ENCODE results near the gene DNAJB12.
"Not testable (repeated sequence)": the region's sequence is repeated elsewhere in the genome, so short reads cannot be mapped to it uniquely, and the experiment has no call there.

Gene DNAJB12

DNA sequence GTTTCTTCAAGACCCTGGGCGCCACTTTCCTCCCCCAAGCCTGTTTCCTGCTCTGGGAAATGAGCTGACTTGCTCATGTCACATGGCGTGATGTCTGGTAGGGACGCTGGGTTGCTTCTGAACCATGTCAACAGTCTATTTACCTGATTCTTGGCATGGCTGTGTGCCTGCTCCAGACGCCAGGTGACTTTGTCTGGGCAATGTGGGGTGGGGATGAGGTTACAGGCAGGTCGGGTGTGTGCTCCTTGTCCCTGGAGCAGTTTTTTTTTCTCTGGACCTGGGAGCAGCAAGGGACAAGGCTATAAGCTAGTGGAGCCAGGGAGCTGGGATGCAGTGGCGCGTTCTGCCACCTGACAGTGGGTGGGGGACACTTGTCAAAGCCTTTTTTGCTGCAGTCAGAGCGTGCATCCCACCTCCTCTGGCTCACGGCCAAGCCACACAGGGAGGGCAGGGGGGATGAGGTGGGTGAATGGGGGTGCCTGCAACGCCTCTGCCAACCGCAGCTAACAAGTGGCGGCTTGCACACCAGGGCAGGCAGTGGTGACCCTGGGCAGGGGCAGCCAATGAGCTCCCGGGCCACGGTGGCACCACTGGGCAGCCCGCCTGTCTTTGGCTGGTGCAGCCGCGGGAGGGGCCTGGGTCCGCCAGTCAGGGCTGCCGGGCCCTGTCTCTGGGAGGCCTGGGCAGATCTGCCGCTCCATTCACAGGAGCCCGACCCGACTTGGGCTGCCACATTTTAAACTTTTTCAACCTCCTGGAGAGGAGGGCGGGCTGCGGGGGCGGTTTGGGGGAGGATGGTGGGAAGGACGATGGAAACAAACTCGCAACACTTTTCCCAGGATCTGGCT, 22.9 kb downstream of the DNAJB12 start:
- peak; percentile 31 for DNase-seq (ENCODE audit: low read depth)

- no peak for DNase-seq (ENCODE audit: low read depth)
These were observed 24.7 kb downstream of the DNAJB12 start for GRCh38 chr10:72330069-72330426.

DNA sequence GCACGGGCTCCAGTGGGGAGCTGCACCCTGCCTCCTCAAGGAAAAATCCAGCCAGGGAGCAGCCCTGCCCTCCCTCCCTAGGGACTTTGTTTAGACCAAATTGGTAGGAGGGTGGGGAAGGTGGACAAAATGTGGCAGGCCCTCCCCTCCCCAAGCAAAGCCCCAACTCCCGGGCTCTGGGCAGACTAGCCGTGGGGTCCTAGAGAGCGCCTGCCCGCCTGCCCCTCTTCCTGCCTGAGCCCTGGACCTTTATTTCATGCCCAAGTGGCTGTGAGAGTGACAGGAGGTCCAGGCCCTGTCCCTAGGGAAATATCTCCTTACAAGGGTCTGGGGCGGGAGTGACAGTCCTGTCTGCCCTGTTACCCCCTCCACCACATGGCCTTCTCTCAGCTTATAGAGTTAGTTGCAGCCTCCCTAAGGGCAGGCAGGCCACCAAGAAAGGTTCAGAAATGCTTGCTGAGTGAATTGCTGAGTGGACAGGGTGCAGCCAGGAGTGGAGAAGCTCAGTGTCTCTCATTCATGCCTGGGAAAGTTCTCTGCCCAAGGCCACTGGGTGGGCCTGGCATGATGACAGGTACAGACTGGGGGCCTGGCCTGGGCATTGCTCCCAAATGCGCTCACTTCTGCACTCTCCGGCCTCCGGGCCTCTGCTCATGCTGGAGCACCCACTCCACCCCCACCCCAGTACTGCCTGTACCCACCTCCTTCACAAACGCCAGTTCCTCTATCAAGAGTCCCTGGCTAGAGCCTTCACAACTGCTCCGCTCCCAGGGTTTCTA, 25.2 kb downstream of the DNAJB12 start:
- no peak for DNase-seq (ENCODE audit: low read depth)

- DNase-seq (ENCODE audit: low read depth): no peak
These were observed 25.9 kb downstream of the DNAJB12 start for GRCh38 chr10:72328829-72329204.

- no peak for DNase-seq (ENCODE audit: low read depth)
These were observed 26.5 kb downstream of the DNAJB12 start for GRCh38 chr10:72328045-72328828.

DNA sequence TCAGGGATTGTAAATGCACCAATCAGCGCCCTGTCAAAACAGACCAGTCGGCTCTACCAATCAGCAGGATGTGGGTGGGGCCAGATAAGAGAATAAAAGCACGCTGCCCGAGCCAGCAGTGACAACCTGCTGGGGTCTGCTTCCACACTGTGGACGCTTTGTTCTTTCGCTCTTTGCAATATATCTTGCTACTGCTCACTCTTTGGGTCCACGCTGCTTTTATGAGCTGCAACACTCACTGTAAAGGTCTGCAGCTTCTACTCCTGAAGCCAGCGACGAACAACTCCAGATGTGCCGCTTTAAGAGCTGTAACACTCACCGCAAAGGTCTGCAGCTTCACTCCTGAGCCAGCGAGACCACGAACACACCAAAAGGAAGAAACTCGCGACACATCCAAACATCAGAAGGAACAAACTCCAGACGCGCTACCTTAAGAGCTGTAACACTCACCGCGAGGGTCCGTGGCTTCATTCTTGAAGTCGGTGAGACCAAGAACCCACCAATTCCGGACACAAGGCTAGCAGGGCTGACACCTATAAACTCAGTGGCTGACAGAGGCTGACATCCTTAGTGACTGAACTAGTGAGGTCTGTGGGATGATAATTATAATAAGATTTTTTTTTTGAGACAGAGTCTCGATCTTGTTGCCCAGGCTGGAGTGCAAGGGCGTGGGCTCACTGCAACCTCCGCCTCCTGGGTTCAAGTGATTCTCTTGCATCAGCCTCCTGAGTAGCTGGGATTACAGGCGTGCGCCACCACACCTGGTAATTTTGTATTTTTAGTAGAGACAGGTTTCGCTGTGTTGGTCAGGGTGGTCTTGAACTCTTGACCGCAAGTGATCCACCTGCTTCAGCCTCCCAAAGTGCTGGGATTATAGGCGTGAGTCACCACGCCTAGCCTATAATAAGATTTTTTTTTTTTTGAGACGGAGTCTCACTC, 27.8 kb downstream of the DNAJB12 start:
- DNase-seq (ENCODE audit: low read depth): not testable (repeated sequence)

DNA sequence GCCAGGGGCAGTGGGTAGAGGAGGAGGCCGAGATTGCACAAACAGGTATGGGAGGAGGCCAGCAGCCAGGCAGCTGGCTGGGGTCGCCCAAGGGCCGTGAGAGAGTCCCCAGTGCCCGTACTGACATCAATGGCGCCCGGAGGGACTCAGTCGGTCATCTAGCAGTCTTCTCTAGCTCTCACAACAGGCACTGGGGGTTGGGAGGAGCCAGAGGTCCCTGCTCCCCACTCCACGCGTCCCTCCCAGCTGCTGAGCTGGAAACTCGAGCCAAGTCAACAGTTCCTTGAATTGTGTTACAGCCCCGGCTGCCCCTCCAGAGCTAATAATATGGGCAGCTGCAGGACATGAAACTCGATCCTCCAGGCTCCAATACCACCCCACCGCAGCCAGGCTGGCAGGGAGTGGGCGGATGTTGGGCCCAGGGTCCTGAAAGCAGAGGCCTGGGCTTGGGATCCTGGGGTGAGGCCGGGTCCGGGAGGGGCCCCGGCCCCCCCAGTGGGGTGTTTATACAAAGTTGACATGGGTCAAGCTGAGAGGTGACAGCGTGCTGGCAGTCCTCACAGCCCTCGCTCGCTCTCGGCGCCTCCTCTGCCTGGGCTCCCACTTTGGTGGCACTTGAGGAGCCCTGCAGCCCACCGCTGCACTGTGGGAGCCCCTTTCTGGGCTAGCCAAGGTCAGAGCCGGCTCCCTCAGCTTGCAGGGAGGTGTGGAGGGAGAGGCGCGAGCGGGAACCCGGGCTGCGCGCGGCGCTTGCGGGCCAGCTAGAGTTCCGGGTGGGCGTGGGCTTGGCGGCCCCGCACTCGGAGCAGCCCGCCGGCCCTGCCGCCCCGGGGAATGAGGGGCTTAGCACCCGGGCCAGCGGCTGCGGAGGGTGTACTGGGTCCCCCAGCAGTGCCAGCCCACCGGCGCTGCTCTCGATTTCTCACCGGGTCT, 29.2 kb downstream of the DNAJB12 start:
- not testable (repeated sequence) for DNase-seq (ENCODE audit: low read depth)

DNA sequence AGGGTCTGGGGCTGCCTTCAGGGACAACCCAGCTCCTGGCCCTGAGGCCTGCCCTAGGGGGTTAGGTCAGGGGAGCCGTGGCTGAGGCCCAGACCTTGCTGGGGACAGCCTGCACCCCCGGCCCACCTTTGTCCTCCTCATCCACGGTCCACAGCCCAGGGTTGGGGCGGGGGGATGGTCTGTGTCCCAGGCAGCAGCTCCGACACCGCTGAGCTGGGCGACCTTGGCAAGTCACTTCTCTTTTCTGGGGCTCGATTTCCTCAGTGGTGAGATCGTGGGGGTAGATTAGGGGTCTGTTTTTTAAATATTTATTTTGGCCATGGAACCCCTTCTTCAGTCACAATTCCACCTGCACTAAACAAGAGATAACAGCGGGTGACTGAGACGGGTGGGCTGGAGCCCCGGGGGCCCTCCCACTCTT, 30.9 kb downstream of the DNAJB12 start:
- DNase-seq (ENCODE audit: low read depth): no peak

GRCh38 chr10:72323108-72323749, 31.5 kb downstream of the DNAJB12 start:
- DNase-seq (ENCODE audit: low read depth): no peak

DNA sequence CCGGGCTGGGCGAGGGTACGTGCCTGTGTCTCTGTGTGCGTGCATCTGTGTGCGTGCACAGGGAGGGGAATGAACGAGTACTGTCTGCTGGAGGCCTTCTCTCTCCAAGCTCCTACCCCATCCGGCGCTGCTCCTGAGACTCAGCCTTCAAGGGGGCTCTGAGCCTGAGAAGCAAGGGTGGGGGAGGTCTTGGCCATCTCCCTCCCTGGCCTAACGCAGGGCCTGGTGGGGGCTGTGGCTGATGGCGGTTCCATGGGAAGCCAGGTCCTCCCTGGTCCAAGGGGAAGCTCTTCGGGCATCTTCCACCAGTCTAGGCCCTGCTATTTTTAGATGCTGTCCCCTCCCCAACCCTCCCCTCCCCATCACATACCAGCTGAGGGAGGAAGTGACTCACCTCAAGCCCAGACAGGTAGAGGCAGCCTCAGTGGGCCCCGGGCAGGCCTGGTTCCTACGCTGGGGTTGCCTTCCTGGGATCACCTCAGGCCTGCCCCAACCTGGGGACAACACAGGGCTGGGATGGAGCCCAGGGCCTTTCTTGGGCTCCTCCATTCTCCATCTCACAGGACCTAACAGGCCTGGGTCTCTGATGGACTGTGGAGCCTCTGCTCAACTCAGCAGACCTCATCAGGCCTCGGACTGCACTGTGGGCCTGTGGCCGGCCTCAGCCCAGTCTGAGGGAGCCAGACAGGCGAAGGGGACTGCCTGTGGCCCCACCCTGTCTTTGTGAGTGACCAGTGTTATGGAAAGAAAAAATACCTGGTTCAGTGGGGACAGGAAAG, 32.2 kb downstream of the DNAJB12 start:
- no peak for DNase-seq (ENCODE audit: low read depth)

DNA sequence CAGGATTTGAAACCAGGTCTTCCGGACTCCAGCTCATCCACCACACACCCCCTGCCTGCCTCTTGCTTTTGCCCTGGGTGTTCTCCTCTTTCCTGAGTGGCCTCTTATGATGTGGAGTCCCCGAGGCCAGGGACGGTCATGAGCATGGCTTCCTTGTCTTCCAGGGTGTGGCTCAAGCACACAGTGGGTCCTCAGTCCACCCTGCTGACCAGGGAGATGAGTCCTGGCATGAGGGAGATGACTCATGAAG, 32.8 kb downstream of the DNAJB12 start:
- no peak for DNase-seq (ENCODE audit: low read depth)

- DNase-seq (ENCODE audit: low read depth): no peak
These were observed 33.3 kb downstream of the DNAJB12 start for GRCh38 chr10:72321248-72322029.

DNA sequence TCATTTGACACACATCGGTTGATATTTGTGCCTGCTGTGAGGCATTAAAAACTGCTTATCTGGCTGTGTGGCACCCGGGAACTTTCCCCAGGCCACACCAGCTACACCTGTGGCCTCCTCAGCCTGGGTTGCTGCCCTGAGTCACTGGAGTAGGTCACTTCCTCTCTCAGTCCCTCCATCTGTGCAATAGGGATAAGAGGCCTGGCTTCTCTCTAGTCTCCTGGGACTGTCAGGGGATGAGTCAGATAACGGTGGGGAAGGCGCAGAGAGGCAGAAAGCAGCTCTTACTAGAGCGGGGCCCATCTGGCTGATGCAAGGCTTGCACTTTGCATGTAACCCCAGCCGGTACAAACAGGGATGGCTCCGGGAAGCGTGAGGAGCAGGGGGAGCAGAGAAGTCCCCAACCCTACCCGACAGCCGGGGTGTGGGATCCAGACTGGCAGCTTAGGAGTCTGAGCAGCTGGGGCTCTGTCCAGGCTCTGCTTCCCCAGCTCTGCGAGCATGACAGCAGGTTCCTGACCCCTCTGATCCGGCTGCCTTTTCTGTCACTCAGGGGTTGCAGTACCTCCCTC, 34.0 kb downstream of the DNAJB12 start:
- peak; percentile 98 for DNase-seq (ENCODE audit: low read depth)

DNA sequence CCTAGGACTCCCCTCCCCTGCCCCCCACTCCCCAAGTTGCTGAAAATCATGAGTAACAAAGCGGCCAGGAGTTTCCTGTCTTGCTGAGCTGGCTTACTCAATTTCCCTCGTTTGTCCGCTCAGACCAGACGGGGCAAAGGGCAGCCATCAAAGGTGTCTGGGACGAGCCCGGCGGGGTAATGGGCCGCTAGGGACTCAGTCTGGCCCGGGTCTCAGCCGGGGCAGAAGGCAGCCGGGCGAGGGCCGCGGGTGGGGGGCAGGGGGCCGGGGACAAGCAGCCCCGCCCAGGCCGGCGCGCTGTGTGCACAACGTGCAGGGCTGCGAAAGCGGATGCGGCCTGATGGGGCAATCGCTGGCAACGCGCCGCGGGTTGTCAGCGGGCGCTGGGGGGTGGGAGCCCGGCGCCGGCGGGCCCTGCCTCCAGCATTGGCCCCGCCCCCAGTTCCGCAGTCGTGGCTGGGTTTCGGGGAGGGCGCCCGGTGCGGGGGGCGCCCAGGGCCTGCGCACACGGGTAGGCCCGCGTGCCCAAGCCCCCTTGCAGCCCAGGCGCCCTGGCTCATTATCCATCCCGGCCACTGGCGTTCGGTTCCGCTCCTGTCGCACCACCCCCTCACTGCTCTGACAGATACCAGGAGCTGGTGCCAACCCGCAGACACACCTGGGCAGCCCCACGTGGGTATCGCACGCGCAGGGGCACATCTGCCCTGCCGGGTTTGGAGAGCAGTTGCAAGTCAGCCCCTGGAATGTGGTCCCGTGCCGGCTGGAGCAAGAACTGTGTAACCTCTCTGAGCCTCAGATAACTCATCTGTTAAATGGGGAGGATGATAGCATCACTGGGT, 35.1 kb downstream of the DNAJB12 start:
- DNase-seq (ENCODE audit: low read depth): peak; percentile 77

DNA sequence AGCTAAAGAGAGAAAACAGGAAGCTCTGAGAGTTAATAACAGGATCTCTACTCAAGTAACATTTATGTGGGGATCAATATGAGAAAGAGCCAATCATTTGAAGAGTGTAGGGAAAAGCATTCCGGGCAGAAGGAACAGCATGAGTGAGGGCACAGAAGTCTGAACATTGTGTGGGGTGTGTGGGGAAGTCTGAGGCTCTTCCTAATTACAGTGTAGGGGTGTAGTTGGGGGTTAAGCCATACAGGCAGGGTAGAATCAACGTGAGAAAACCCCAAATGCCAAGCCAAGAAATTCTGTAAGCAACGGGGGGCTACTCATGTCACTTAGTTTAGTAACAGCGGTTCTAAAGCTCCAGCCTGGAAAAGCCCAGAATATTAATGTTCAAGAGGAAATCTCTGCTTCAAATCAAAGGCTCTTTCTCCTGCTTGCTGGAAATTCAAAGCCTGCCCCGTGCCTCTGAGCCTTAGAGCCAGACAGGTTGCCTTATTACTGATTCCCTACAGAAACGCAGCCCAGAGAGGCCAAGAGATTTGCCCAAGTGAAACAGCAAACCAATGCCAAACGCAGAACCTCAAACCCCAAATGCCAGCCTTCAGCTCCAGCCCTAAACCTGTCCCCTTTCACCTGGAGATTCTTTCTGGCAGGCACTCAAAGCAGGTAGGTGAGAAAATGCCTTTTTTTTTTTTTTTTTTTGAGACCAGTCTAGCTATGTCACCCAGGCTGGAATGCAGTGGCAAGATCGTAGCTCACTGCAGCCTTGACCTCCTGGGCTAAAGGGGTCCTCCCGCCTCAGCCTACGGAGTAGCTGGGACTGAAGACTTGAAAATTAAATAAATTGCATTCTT, 36.1 kb downstream of the DNAJB12 start:
- DNase-seq (ENCODE audit: low read depth): no peak

DNA sequence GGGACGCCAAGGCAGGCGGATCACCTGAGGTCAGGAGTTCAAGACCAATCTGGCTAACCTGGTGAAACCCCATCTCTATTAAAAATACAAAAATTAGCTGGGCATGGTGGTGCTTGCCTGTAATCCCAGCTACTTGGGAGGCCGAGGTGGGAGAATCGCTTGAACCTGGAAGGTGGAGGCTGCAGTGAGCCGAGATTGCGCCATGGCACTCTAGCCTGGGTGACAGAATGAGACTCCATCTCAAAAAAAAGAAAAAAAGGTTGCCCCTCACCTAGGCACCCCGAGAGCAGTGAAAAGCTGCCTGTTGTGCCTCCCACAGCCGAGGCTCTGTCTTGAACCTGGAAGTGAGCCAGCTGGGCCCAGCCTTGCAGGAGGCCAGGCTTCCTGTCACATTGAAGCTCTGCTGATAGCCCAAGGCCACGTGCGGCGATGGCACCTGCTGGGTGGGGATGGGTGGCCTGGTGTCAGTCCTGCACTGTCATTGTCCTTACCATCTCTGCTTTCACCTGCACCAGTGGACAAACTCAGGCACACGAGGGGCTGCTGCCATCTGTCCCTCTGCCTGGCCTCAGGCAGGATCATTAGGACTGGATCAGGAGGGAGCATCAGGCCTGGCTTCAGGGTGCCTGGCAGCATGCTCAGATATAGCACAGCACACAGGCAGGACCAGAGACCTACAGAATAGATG, 37.8 kb downstream of the DNAJB12 start:
- no peak for DNase-seq (ENCODE audit: low read depth)

All from stromal cell of bone marrow (primary cell).